ENCODE measurements around the gene MRPL24. TPM values are rescaled to one million over a fixed set of nuclear protein-coding genes. Genes with fewer than 3 reads are reported as not detected.

MRPL24 gene
- total and polyA plus RNA-seq, 9 of the 15 experiments (the other 6 are each of a cell fraction or from before 2014, with no cell fraction given) = 74.3 to 267 (median 113) TPM

DNA sequence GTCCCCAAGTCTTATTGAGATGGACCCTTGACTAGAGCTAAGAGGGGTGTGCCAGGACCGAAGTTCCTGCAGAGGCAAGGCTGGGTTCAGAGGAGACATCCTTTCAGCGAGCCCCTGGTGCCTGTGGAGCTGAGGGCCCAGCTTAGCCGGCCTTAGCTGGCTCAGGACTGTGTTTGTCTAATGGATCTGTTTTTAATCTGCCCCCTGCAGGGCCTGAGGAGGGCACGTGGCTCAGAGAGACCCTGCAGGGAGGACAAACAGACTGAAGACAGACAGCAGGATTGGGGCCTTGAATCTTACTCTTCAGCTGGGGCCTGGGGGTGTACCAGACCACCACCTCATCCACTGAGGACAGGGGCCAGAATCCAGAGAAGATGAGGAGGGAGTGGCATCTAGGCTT, 37.1 kb downstream of the MRPL24 start (continued):
- TF ChIP-seq, protein P1, sequence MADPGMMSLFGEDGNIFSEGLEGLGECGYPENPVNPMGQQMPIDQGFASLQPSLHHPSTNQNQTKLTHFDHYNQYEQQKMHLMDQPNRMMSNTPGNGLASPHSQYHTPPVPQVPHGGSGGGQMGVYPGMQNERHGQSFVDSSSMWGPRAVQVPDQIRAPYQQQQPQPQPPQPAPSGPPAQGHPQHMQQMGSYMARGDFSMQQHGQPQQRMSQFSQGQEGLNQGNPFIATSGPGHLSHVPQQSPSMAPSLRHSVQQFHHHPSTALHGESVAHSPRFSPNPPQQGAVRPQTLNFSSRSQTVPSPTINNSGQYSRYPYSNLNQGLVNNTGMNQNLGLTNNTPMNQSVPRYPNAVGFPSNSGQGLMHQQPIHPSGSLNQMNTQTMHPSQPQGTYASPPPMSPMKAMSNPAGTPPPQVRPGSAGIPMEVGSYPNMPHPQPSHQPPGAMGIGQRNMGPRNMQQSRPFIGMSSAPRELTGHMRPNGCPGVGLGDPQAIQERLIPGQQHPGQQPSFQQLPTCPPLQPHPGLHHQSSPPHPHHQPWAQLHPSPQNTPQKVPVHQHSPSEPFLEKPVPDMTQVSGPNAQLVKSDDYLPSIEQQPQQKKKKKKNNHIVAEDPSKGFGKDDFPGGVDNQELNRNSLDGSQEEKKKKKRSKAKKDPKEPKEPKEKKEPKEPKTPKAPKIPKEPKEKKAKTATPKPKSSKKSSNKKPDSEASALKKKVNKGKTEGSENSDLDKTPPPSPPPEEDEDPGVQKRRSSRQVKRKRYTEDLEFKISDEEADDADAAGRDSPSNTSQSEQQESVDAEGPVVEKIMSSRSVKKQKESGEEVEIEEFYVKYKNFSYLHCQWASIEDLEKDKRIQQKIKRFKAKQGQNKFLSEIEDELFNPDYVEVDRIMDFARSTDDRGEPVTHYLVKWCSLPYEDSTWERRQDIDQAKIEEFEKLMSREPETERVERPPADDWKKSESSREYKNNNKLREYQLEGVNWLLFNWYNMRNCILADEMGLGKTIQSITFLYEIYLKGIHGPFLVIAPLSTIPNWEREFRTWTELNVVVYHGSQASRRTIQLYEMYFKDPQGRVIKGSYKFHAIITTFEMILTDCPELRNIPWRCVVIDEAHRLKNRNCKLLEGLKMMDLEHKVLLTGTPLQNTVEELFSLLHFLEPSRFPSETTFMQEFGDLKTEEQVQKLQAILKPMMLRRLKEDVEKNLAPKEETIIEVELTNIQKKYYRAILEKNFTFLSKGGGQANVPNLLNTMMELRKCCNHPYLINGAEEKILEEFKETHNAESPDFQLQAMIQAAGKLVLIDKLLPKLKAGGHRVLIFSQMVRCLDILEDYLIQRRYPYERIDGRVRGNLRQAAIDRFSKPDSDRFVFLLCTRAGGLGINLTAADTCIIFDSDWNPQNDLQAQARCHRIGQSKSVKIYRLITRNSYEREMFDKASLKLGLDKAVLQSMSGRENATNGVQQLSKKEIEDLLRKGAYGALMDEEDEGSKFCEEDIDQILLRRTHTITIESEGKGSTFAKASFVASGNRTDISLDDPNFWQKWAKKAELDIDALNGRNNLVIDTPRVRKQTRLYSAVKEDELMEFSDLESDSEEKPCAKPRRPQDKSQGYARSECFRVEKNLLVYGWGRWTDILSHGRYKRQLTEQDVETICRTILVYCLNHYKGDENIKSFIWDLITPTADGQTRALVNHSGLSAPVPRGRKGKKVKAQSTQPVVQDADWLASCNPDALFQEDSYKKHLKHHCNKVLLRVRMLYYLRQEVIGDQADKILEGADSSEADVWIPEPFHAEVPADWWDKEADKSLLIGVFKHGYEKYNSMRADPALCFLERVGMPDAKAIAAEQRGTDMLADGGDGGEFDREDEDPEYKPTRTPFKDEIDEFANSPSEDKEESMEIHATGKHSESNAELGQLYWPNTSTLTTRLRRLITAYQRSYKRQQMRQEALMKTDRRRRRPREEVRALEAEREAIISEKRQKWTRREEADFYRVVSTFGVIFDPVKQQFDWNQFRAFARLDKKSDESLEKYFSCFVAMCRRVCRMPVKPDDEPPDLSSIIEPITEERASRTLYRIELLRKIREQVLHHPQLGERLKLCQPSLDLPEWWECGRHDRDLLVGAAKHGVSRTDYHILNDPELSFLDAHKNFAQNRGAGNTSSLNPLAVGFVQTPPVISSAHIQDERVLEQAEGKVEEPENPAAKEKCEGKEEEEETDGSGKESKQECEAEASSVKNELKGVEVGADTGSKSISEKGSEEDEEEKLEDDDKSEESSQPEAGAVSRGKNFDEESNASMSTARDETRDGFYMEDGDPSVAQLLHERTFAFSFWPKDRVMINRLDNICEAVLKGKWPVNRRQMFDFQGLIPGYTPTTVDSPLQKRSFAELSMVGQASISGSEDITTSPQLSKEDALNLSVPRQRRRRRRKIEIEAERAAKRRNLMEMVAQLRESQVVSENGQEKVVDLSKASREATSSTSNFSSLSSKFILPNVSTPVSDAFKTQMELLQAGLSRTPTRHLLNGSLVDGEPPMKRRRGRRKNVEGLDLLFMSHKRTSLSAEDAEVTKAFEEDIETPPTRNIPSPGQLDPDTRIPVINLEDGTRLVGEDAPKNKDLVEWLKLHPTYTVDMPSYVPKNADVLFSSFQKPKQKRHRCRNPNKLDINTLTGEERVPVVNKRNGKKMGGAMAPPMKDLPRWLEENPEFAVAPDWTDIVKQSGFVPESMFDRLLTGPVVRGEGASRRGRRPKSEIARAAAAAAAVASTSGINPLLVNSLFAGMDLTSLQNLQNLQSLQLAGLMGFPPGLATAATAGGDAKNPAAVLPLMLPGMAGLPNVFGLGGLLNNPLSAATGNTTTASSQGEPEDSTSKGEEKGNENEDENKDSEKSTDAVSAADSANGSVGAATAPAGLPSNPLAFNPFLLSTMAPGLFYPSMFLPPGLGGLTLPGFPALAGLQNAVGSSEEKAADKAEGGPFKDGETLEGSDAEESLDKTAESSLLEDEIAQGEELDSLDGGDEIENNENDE (IDR thresholded peaks at IDR 0.05; ENCODE audit: low read depth, low read length) = no peak
- TF ChIP-seq ZKSCAN1 (IDR thresholded peaks at IDR 0.05; ENCODE audit: low read depth, low read length) (no peak), NR2F6 (CRISPR knock-in tag; IDR thresholded peaks at IDR 0.05) (no peak)
- TF ChIP-seq, protein P2, sequence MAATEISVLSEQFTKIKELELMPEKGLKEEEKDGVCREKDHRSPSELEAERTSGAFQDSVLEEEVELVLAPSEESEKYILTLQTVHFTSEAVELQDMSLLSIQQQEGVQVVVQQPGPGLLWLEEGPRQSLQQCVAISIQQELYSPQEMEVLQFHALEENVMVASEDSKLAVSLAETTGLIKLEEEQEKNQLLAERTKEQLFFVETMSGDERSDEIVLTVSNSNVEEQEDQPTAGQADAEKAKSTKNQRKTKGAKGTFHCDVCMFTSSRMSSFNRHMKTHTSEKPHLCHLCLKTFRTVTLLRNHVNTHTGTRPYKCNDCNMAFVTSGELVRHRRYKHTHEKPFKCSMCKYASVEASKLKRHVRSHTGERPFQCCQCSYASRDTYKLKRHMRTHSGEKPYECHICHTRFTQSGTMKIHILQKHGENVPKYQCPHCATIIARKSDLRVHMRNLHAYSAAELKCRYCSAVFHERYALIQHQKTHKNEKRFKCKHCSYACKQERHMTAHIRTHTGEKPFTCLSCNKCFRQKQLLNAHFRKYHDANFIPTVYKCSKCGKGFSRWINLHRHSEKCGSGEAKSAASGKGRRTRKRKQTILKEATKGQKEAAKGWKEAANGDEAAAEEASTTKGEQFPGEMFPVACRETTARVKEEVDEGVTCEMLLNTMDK (IDR thresholded peaks at IDR 0.05; ENCODE audit: borderline replicate concordance, insufficient read depth, low read depth, low read length, poor library complexity, severe bottlenecking) = peak; percentile 78
- TF ChIP-seq, protein P3, sequence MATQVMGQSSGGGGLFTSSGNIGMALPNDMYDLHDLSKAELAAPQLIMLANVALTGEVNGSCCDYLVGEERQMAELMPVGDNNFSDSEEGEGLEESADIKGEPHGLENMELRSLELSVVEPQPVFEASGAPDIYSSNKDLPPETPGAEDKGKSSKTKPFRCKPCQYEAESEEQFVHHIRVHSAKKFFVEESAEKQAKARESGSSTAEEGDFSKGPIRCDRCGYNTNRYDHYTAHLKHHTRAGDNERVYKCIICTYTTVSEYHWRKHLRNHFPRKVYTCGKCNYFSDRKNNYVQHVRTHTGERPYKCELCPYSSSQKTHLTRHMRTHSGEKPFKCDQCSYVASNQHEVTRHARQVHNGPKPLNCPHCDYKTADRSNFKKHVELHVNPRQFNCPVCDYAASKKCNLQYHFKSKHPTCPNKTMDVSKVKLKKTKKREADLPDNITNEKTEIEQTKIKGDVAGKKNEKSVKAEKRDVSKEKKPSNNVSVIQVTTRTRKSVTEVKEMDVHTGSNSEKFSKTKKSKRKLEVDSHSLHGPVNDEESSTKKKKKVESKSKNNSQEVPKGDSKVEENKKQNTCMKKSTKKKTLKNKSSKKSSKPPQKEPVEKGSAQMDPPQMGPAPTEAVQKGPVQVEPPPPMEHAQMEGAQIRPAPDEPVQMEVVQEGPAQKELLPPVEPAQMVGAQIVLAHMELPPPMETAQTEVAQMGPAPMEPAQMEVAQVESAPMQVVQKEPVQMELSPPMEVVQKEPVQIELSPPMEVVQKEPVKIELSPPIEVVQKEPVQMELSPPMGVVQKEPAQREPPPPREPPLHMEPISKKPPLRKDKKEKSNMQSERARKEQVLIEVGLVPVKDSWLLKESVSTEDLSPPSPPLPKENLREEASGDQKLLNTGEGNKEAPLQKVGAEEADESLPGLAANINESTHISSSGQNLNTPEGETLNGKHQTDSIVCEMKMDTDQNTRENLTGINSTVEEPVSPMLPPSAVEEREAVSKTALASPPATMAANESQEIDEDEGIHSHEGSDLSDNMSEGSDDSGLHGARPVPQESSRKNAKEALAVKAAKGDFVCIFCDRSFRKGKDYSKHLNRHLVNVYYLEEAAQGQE (IDR thresholded peaks at IDR 0.05; ENCODE audit: borderline replicate concordance) = peak; percentile 59
- TF ChIP-seq, protein P3 (CRISPR knock-in tag; IDR thresholded peaks at IDR 0.05; ENCODE audit: low read depth) = no peak
